Brain microvascular endothelial cell (primary cell): ENCODE measurements around the gene LIPE.
"Not testable (repeated sequence)": the region's sequence is repeated elsewhere in the genome, so short reads cannot be mapped to it uniquely, and the experiment has no call there.

Experiments used
- DNase-seq: peaks from one replicate; pipeline ENCODE4 v3.0.0-alpha.2; 2020
- H3K27ac ChIP-seq: fragments of 250-450 bp; sonication (Bioruptor Pico); 2 replicates; pipeline ENCODE4 v1.5.1; 2020; ENCODE audit warnings: mild to moderate bottlenecking, moderate library complexity
- H3K27me3 ChIP-seq: fragments of 250-450 bp; sonication (Bioruptor Pico); replicated peaks from 2 replicates; pipeline ENCODE4 v1.5.1; 2020; ENCODE audit warnings: mild to moderate bottlenecking
- H3K36me3 ChIP-seq: fragments of 250-450 bp; sonication (Bioruptor Pico); replicated peaks from 2 replicates; pipeline ENCODE4 v1.5.1; 2020; ENCODE audit warnings: mild to moderate bottlenecking
- H3K4me3 ChIP-seq: 2 replicates; pipeline ENCODE4 v1.5.1; 2011; ENCODE audit warnings: low read depth, mild to moderate bottlenecking, control low read depth, low read length, moderate library complexity
- in situ Hi-C: cut with HindIII; loops from 2 replicates; pipeline ENCODE4 v1.10.0; 2017; ENCODE audit warnings: low sequenced_read_pairs, low pct_ligation_motif_present
- TF ChIP-seq, protein P1 (sequence below): IDR thresholded peaks from 2 replicates; pipeline ENCODE4 v1.5.1; 2011; ENCODE audit warnings: low read depth, mild to moderate bottlenecking, moderate library complexity, low read length, control low read depth, inconsistent platforms; ENCODE audit errors: missing control alignments

LIPE gene

DNA sequence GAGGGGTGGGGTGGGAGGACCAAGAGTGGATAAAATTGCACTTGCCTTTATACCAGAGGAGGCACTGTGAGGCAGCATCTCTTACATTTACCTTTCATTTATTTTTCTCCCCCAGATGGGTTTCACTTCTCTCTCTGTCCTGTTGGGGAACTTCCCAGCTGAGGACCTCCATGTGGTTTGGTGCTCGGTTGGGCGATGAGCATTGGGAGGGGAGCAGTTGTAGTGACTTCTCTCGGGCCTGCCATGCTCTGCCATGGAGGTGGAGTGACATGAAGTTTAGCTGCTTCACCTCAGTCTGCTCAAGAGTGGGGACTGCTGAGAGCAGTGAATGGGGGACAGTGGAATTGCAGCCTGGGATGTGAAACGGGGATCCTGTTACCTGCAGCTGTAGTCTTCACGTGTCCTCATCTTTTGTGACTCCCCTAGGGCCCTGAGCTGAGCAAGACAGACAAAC is 38.7 kb upstream of the LIPE start:
- DNase-seq = no peak
- in situ Hi-C loops = no loop called here
- H3K27me3 ChIP-seq = no peaks in the 10 kb centered on the region
- TF ChIP-seq, protein P1, sequence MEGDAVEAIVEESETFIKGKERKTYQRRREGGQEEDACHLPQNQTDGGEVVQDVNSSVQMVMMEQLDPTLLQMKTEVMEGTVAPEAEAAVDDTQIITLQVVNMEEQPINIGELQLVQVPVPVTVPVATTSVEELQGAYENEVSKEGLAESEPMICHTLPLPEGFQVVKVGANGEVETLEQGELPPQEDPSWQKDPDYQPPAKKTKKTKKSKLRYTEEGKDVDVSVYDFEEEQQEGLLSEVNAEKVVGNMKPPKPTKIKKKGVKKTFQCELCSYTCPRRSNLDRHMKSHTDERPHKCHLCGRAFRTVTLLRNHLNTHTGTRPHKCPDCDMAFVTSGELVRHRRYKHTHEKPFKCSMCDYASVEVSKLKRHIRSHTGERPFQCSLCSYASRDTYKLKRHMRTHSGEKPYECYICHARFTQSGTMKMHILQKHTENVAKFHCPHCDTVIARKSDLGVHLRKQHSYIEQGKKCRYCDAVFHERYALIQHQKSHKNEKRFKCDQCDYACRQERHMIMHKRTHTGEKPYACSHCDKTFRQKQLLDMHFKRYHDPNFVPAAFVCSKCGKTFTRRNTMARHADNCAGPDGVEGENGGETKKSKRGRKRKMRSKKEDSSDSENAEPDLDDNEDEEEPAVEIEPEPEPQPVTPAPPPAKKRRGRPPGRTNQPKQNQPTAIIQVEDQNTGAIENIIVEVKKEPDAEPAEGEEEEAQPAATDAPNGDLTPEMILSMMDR = no peak
- no peaks in the 10 kb centered on the region for H3K36me3 ChIP-seq
- H3K4me3 ChIP-seq = no peak overlapping the region
- no peak overlapping the region for H3K27ac ChIP-seq

DNA sequence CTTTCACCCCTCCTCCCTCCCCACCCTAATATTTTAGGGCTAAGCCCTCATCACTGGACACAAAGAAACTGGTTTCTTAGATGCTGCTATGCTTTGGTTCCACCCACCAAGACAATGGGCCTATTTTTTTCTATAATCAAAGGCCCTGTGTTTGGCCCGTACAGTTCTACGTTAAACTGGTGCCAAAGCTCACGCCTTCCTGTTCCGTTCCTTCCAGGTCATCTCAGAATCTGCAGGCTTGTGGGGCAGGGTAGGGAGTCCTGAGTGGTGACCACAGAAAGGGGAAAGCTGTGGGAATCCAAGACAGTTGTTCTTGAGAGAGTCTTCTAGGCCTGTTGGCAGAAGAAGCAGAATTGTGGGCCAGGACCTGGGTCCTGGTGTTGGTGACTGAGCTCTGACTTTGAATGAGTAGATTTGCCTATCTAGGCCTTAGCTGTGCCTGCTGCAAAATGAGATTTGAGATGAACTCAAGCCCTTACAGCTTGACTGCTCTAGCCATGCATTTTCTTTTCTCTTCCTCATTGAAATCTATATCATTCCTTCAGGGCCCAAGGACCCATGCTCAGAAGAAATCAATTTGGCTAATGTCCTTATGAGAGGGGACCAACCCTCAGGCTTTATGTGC is 34.6 kb upstream of the LIPE start:
- Histone ChIP-seq H3K36me3 (no peaks in the 10 kb centered on the region), H3K4me3 (no peak overlapping the region), H3K27ac (no peak overlapping the region), H3K27me3 (no peaks in the 10 kb centered on the region)
- no peak for DNase-seq
- in situ Hi-C loops = no loop called here
- TF ChIP-seq, protein P1 = no peak

DNA sequence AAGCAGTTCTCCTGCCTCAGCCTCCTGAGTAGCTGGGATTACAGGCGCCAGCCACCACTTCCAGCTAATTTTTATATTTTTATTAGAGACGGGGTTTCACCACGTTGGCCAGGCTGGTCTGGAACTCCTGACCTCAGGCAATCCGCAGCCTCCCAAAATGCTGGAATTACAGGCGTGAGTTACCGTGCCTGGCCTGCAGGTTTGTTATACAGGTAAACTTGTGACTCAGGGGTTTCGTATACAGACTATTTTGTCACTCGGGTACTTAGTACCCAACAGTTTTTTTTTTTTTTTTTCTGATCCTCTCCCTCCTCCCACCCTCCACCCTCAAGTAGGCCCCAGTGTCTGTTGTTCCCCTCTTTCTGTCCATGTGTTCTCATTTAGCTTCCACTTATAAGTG is 34.0 kb upstream of the LIPE start:
- DNase-seq, H3K27me3 ChIP-seq, H3K4me3 ChIP-seq, H3K27ac ChIP-seq, H3K36me3 ChIP-seq, in situ Hi-C loops: not testable (repeated sequence)

DNA sequence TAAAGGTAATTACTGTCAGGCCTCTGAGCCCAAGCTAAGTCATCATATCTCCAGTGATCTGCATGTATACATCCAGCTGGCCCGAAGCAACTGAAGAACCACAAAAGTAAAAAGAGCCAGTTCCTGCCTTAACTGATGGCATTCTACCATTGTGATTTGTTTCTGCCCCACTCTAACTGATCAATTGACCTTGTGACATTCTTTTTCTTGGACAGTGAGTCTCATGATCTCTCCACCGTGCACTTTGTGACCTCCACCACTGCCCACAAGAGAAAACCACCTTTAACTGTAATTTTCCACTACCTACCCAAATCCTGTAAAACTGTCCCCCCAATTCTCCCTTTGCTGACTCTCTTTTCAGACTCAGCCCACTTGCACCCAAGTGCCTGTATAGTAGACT is 32.7 kb upstream of the LIPE start:
- in situ Hi-C loops = no loop called here
- no peak for DNase-seq
- H3K36me3 ChIP-seq = no peaks in the 10 kb centered on the region
- H3K27me3 ChIP-seq = peaks cover under 1% of the 10 kb centered on the region
- no peak overlapping the region for H3K27ac ChIP-seq
- TF ChIP-seq, protein P1 = no peak
- H3K4me3 ChIP-seq = no peak overlapping the region

DNA sequence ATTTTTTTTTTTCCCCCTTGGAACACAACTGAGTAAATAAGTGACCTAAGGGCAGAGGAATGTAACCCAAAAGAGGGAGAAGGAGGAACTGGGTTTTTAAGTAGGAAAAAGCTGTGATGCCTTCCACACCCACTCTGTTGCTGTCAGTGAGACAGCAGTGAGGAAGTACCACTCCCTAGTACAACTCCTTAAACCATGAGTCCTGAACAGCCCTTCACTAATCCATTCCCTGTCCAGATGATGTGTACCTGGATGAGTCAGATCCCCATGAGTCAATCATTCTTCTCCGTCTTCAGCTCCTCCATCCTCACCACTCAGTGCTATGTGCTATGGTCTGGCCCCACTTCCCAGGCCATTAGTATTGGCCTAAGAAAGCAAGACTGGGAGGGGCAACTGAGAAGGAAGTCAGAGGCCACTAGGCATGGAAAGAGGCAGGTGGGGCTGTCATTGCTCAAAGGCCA is 28.5 kb upstream of the LIPE start:
- in situ Hi-C loops = no loop called here
- Histone ChIP-seq H3K36me3 (no peaks in the 10 kb centered on the region), H3K4me3 (no peak overlapping the region), H3K27me3 (peaks cover 6% of the 10 kb centered on the region), H3K27ac (no peak overlapping the region)
- DNase-seq = no peak
- TF ChIP-seq, protein P1 = no peak

DNA sequence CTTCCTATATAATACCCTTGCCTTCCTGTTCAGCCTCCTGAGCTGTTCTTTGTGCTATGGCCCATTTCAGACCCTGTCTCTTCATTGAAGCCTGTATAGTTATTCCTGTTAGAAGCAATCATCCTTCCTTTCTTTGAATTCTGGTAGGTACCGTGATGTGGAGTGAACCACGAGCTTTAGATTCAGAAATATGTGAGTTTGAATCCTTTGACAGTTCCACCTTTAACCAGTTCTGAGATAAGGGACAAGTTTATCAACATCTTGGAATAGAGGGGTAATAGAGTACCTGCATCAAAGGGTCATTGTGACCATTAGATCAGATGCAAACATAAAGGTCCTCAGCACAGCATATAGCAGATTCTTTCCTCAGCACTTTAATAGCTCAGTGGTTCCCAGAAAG is 27.9 kb upstream of the LIPE start:
- H3K27me3 ChIP-seq = peaks cover 6% of the 10 kb centered on the region
- TF ChIP-seq, protein P1 = no peak
- no peak overlapping the region for H3K4me3 ChIP-seq
- in situ Hi-C loops = no loop called here
- H3K27ac ChIP-seq = no peak overlapping the region
- H3K36me3 ChIP-seq = no peaks in the 10 kb centered on the region
- DNase-seq = no peak
